Occipital lobe (tissue), 2 donors: ENCODE measurements around the gene OPCML. TPM values are rescaled to one million over a fixed set of nuclear protein-coding genes. Genes with fewer than 3 reads are reported as not detected.

Source experiments
- DNase-seq: peaks from one replicate; lab custom pipeline; 2025; lab: John Stamatoyannopoulos, UW
- total RNA-seq: library from RNA; depleted of rRNA; stranded (reverse); fragments of >200 nt; gene quantifications from one replicate; pipeline ENCODE4 v1.2.3, GENCODE V29; 2014

The OPCML gene
- total RNA-seq, 1 donor from 2014 or later: 65.5 TPM

- peak; percentile 16 for DNase-seq
Measured at GRCh38 chr11:133300666-133301065, 231.6 kb downstream of the OPCML start.

- DNase-seq: no peak
Measured at GRCh38 chr11:133291780-133292179, 240.5 kb downstream of the OPCML start.

- DNase-seq: no peak
Measured at GRCh38 chr11:133285359-133285758, 246.9 kb downstream of the OPCML start.

GRCh38 chr11:133284156-133284555 lies 248.1 kb downstream of the OPCML start:
- DNase-seq: no peak

GRCh38 chr11:133277886-133278285 lies 254.4 kb downstream of the OPCML start:
- DNase-seq: no peak

GRCh38 chr11:133271871-133272776 lies 260.2 kb downstream of the OPCML start:
- no peak for DNase-seq

- DNase-seq: no peak
Measured at GRCh38 chr11:133271206-133271605, 261.1 kb downstream of the OPCML start.

- no peak for DNase-seq
Measured at GRCh38 chr11:133269267-133269666, 263.0 kb downstream of the OPCML start.

GRCh38 chr11:133266986-133267385 lies 265.3 kb downstream of the OPCML start:
- no peak for DNase-seq

GRCh38 chr11:133265530-133266035 lies 266.7 kb downstream of the OPCML start:
- DNase-seq: no peak

GRCh38 chr11:133263332-133263731 lies 269.0 kb downstream of the OPCML start:
- DNase-seq: no peak

- no peak for DNase-seq
Measured at GRCh38 chr11:133258751-133259150, 273.6 kb downstream of the OPCML start.

- DNase-seq: no peak
Measured at GRCh38 chr11:133254601-133255000, 277.7 kb downstream of the OPCML start.

- DNase-seq: no peak
Measured at GRCh38 chr11:133253570-133253969, 278.7 kb downstream of the OPCML start.

- DNase-seq: no peak
Measured at GRCh38 chr11:133251841-133252240, 280.5 kb downstream of the OPCML start.

- no peak for DNase-seq
Measured at GRCh38 chr11:133249530-133249929, 282.8 kb downstream of the OPCML start.

- no peak for DNase-seq
Measured at GRCh38 chr11:133249065-133249464, 283.2 kb downstream of the OPCML start.

- no peak for DNase-seq
Measured at GRCh38 chr11:133243832-133244231, 288.5 kb downstream of the OPCML start.

- DNase-seq: no peak
Measured at GRCh38 chr11:133240908-133241655, 291.2 kb downstream of the OPCML start.

GRCh38 chr11:133239575-133239974 lies 292.7 kb downstream of the OPCML start:
- DNase-seq: no peak

GRCh38 chr11:133238495-133238894 lies 293.8 kb downstream of the OPCML start:
- no peak for DNase-seq

- no peak for DNase-seq
Measured at GRCh38 chr11:133238027-133238426, 294.3 kb downstream of the OPCML start.
